Measurements from ENCODE around the gene ATXN7L2.

DNA sequence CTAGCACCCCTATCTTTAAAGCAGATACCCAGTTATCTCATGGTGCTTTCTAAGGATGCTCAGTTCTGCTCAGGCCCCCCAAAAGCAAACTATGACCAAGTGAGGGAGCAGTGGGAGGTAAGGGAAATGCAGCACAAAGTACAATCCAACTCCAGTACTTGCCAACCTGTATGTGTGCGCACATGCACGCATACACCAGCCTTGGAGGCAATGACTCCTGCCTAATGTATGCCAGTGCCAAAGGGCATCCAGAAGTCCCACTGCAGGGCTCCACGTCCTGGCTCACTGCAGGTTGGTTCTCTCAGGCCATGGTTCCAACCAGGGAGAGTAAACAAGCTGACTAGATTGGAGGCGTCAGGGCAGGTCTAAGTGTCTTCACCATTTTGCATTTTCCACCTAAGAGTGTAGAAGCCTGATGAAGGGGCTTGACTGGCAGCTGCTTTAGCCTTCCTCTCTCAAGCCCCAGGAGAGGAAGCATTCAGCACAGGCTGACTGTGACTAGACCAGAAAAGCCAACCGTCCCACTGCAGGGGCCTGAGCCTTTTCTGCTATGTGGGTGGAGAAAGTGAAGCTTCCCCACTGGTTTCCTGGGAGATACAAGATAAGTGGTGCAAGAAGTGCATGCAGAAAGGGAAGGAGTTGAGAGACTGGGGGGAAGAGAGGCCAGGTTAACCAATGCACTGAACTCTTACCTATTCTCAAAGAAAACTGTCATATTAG lies 18.1 kb downstream of the ATXN7L2 start:
- TF ChIP-seq, protein P1, sequence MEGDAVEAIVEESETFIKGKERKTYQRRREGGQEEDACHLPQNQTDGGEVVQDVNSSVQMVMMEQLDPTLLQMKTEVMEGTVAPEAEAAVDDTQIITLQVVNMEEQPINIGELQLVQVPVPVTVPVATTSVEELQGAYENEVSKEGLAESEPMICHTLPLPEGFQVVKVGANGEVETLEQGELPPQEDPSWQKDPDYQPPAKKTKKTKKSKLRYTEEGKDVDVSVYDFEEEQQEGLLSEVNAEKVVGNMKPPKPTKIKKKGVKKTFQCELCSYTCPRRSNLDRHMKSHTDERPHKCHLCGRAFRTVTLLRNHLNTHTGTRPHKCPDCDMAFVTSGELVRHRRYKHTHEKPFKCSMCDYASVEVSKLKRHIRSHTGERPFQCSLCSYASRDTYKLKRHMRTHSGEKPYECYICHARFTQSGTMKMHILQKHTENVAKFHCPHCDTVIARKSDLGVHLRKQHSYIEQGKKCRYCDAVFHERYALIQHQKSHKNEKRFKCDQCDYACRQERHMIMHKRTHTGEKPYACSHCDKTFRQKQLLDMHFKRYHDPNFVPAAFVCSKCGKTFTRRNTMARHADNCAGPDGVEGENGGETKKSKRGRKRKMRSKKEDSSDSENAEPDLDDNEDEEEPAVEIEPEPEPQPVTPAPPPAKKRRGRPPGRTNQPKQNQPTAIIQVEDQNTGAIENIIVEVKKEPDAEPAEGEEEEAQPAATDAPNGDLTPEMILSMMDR (IDR thresholded peaks at IDR 0.05) = no peak
- TF ChIP-seq POLR2A (IDR thresholded peaks at IDR 0.05) = no peak
